Glutamatergic neuron (in vitro differentiated cells): ENCODE results near the gene GPR173. TPM values are rescaled to one million over a fixed set of nuclear protein-coding genes. Genes with fewer than 3 reads are reported as not detected.

Source experiments
- DNase-seq: peaks from one replicate; pipeline ENCODE4 v3.0.0; 2022
- H3K27ac Mint-ChIP-seq: one replicate; pipeline ENCODE4 v1.8.0; 2020; ENCODE audit warnings: mild to moderate bottlenecking, mixed read lengths, inconsistent platforms; ENCODE audit not compliant: unreplicated experiment
- H3K27me3 Mint-ChIP-seq: one replicate; pipeline ENCODE4 v1.8.0; 2020; ENCODE audit warnings: mild to moderate bottlenecking, moderate library complexity, mixed read lengths, inconsistent platforms; ENCODE audit not compliant: unreplicated experiment
- H3K36me3 Mint-ChIP-seq: one replicate; pipeline ENCODE4 v1.8.0; 2020; ENCODE audit warnings: mild to moderate bottlenecking, mixed read lengths, inconsistent platforms; ENCODE audit not compliant: unreplicated experiment
- H3K4me1 Mint-ChIP-seq: one replicate; pipeline ENCODE4 v1.8.0; 2020; ENCODE audit warnings: mild to moderate bottlenecking, low read depth, mixed read lengths, inconsistent platforms; ENCODE audit not compliant: unreplicated experiment
- H3K4me3 Mint-ChIP-seq: one replicate; pipeline ENCODE4 v1.8.0; 2020; ENCODE audit warnings: mild to moderate bottlenecking, mixed read lengths, inconsistent platforms; ENCODE audit not compliant: unreplicated experiment
- H3K9me3 Mint-ChIP-seq: one replicate; pipeline ENCODE4 v1.8.0; 2020; ENCODE audit warnings: mild to moderate bottlenecking, moderate library complexity, mixed read lengths, inconsistent platforms; ENCODE audit not compliant: unreplicated experiment
- CTCF ChIP-seq: fragments of 200-600 bp; sonication (generic); IDR thresholded peaks from one replicate; pipeline ENCODE4 v1.5.0; 2021; ENCODE audit not compliant: partially characterized antibody, unreplicated experiment
- total RNA-seq: library from RNA; stranded (reverse); fragmentation: NEBNext Ultra II Directional; extraction: Animal tissue kit (Norgen Biotek cat#: 25700); gene quantifications from one replicate; pipeline ENCODE4 v1.2.1, GENCODE V29; 2021; ENCODE audit not compliant: unreplicated experiment

GPR173 gene
- total RNA-seq, 1 donor from 2014 or later: 85.3 TPM

DNA sequence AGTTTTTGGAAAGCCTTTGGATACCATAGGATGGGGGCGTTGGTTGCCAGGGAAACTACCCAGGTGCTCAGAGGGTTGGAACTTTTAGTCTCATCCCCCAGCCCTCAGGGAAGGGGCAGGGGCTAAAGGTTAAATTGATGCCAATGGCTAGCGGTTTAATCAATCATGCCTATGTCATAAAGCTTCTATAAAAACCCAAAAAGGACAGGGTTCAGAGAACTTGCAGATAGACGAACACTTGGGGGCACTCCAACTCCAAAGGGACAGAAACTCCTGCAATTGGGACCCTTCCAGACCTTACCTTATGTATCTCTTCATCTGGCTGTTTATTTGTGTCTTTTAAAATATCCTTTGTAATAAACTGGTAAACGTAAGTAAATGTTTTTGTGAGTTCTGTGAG, 30.0 kb upstream of the GPR173 start:
- TF ChIP-seq CTCF: no peak
- DNase-seq: no peak
- Mint-ChIP-seq H3K36me3 (no peaks in the 10 kb centered on the region), H3K4me1 (no peaks in the 10 kb centered on the region), H3K27ac (no peak overlapping the region), H3K4me3 (no peak overlapping the region), H3K9me3 (no peaks in the 10 kb centered on the region), H3K27me3 (no peaks in the 10 kb centered on the region)

- no peak for DNase-seq
- no peaks in the 10 kb centered on the region for H3K4me1 Mint-ChIP-seq
- no peak overlapping the region for H3K27ac Mint-ChIP-seq
Observed at GRCh38 chrX:53022381-53022780, 26.2 kb upstream of the GPR173 start.

GRCh38 chrX:53028678-53029077, 19.9 kb upstream of the GPR173 start:
- DNase-seq: no peak
- TF ChIP-seq CTCF: no peak
- no peaks in the 10 kb centered on the region for H3K9me3 Mint-ChIP-seq
- no peaks in the 10 kb centered on the region for H3K27me3 Mint-ChIP-seq
- no peaks in the 10 kb centered on the region for H3K36me3 Mint-ChIP-seq
- H3K4me1 Mint-ChIP-seq: no peaks in the 10 kb centered on the region
- no peak overlapping the region for H3K27ac Mint-ChIP-seq
- no peak overlapping the region for H3K4me3 Mint-ChIP-seq

More at GRCh38 chrX:53022381-53022780, 26.2 kb upstream of the GPR173 start:
- no peaks in the 10 kb centered on the region for H3K27me3 Mint-ChIP-seq
- no peaks in the 10 kb centered on the region for H3K9me3 Mint-ChIP-seq
- no peak overlapping the region for H3K4me3 Mint-ChIP-seq
- no peaks in the 10 kb centered on the region for H3K36me3 Mint-ChIP-seq
- TF ChIP-seq CTCF: no peak

GRCh38 chrX:53031380-53031779, 17.2 kb upstream of the GPR173 start:
- no peak overlapping the region for H3K4me3 Mint-ChIP-seq
- DNase-seq: no peak
- TF ChIP-seq CTCF: no peak
- no peaks in the 10 kb centered on the region for H3K4me1 Mint-ChIP-seq
- H3K27ac Mint-ChIP-seq: no peak overlapping the region
- H3K36me3 Mint-ChIP-seq: no peaks in the 10 kb centered on the region
- no peaks in the 10 kb centered on the region for H3K27me3 Mint-ChIP-seq
- H3K9me3 Mint-ChIP-seq: no peaks in the 10 kb centered on the region

- Mint-ChIP-seq H3K27me3 (no peaks in the 10 kb centered on the region), H3K36me3 (no peaks in the 10 kb centered on the region), H3K4me3 (no peak overlapping the region), H3K27ac (no peak overlapping the region), H3K4me1 (no peaks in the 10 kb centered on the region), H3K9me3 (no peaks in the 10 kb centered on the region)
- DNase-seq: no peak
- TF ChIP-seq CTCF: no peak
Observed at GRCh38 chrX:53036149-53036548, 12.4 kb upstream of the GPR173 start.
